DMS153 (cell line): ENCODE results near the gene NCAM1.
A peak's percentile ranks its signal among the peaks of the same experiment; 100 is the strongest.

Source experiments
- DNase-seq: peaks from one replicate; lab custom pipeline; 2025; lab: John Stamatoyannopoulos, UW

NCAM1 gene

DNA sequence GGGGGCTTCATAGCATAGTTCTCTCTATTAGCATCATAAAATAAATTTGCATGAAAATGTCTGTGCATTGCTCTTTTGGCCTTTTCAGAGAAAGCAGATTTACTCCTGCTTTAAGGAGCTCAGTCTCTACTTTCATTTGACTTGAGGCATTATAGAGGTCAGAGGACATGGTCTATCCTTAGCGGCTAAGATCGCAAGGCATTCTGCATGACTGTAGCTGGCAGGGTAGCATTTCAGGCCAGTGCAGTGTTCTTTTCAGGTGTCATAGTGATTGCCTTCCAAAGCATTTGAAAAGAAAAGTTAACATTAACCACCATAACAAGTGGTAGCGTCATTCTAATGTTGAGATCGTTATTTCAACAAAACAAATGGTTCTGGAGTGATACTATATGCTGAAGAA lies 126.5 kb downstream of the NCAM1 start:
- no peak for DNase-seq

DNA sequence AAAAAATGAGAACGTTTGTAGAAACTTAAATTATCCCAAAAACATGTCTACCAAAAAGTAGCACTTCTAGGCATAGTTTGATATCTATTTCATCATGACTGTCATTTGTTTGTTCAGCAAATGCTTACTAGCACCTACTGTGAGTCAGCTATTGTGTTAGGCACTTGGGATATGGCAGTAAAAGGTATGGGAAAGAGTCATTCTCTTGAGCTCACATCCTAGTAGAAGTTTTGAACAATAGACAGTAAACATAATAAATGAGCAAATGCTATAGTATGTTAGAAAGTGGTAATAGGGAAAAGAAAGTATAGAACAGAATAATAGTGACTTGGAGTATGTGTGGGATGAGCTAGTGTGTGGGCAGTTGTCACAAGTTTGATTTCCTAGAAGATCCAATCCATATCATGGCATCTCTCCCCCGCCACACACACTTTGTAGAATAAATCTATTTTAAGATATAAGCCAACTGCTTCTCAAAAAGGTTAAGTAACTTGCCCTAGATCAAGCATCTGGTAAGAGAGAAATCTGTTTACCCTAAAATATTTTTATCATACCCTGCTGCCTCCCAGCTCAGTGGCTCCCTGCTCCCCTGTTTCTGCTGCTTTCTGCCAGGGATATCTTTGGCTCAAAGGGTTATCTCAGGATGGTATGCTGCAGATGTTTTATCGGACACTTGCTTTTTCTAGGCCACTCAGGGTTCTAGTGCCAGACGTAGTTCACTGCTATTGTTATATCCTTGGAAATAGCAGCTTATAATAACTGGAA lies 129.7 kb downstream of the NCAM1 start:
- no peak for DNase-seq

- no peak for DNase-seq
Observed at GRCh38 chr11:113091481-113091780, 130.2 kb downstream of the NCAM1 start.

GRCh38 chr11:113096648-113097047 lies 135.4 kb downstream of the NCAM1 start:
- DNase-seq: no peak

DNA sequence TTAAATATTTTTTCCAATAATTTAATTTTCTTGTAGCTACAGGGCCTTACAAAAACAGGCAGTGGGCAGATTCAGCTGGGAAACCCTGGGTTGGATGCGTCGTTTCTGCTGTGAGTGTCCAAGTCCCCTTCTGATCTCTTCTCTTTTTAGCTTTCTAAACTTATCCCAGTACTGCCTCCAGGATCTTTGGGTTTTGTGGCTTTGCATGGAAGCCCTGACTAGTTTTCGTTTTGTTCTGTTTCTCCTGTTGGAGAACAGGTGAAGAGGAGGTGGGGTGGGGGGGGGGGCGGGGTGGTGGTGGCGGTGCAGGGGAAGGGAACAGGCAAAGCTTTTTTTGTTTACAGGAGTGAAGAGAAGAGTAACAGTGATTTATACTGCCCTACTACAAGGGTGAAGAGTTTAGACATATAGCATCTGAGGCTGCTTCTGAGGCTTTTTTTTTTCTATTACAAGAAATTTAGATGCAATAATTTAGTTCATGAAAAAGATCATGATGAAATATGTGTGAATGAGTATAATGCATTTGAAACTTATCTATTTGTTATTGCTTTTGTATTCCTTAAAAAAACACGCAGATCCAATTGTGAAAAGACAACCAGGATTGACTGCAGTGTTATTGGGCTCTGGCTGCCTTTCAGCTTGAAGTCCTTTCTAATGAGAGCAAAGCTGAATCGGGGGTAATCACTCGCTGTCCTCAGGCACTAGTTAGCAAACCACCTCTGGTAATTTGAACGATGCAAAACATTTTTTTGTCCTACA lies 142.9 kb downstream of the NCAM1 start:
- DNase-seq: no peak

DNA sequence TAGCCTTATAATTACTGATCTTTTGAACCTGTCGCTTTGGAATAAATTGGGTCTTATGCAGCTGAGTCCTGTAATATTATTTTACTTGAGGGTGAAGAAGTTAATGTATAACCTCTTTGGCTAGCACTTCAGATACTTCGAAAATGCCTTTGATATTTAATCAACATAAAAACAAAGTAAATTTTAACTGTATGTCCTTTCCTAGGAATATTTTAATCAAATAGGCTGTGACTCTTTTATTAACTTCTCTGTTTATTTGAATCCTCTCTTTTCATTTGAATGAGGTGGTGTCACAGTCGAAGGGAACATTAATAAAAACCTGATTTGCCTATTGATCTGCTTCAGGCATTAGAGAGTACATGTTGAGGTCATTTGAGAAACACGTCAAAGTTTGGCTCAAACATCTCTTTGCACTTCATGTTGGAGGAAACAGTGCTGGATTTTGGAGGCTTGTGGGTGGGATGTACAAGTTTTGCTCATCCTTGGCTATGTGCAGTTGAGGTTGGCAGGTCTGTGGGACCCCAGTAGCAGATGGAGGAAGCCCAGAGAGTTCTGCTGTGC lies 143.6 kb downstream of the NCAM1 start:
- DNase-seq: no peak

DNA sequence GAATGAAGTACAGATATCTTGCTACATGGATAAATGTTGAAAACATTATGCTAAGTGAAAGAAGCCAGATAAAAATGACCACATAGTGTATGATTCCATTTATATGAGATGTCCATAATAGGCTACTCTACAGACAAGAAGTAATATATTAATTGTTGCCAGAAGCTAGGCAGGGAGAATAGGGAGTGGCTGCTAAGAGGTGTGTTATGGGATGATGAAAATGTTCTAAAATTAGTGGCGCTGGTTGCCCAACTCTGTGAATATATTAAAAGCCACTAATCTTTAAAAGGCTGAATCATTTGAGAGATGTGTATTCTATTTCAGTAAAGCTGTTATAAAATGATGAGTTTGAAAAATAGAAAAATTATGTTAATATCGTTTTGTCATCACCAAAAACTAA lies 144.4 kb downstream of the NCAM1 start:
- no peak for DNase-seq

DNA sequence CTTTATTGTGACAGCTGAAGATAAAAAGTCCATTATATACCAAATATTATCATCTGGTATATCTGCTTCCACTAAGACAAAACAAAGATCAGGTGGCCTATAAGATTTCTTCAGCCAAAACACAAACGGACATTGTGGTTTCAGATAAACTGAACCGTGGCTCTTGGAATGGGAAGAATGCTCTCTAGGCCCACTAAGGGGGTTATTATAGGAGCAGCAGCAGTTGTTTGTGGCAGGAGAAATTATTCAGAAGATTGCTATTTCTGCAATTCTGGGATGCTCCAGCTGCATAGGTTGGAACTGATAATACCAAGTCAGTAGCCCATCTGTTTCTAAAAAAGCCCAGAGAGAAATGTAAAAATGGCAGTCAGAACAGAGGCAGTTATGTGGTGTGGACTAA lies 145.3 kb downstream of the NCAM1 start:
- DNase-seq: no peak

DNA sequence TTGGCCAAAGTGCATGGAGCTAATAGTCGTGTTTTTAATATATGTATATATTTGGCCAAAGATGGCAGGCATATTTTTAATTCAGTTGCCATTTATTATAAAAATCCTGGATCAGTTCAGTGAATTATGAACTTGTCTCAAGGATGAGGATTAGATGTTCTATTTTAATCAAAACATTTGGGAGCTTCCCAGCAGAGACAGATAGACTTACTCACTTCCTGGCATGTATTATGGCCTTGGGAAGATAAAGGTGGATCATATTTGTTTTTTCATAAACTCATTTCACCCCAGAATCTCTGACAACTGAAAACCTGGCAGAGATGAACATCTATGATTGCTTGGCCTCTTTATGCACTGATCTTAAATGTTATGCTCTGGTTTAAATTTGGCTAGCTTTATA lies 148.8 kb downstream of the NCAM1 start:
- DNase-seq: no peak

DNA sequence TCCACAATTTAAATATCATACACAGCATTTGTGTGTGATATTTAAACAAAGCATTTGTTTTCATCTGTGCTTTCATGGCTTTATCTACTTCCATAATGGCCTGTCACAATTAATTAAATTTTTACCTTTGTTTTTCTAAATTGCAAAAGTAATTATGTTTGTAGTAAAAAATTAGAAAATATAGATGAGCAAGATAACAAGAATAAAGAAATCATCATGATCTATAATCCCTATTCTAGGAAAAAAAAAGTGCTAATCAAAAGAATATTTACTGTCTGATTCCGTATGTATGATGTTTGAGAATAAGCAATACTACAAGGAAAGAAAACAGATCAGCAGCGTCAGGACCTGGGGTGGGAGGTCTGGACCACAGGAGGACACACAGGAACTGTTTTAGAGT lies 149.9 kb downstream of the NCAM1 start:
- no peak for DNase-seq

DNA sequence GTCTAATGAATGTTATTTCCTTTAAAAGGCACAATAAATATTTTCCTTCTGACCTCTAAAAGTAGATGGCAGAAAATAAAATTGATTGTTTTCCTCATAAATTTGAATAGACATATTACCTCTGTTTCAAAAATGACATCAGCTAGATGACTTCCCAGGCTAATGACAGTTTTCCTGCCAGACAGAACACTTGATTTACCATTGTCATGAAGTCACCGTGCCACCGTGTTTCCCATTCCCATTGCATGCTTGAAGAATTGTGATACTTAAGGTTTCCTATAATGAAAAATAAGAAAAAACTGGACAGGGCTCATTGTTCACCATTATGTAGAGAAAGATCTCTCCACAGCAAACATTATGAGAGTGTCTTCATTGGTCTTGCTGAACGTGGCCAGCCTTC lies 151.1 kb downstream of the NCAM1 start:
- no peak for DNase-seq

GRCh38 chr11:113113801-113114704 lies 152.8 kb downstream of the NCAM1 start:
- DNase-seq: peak; percentile 60

DNA sequence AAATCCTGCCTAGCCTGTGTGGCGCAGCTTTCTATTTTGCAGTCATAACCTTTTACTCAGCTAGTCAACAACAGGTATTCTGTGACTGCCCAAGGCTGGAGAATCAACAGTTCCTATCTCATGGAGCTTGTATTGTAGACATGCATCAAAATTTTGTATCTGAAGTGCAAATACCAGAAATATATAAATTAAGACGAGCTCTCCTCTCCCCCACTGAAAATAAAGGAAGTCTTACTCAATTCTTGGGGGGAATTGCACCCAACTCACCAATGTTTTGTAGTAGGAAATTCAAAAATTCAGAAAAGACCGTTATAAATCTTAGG lies 153.4 kb downstream of the NCAM1 start:
- DNase-seq: no peak

- no peak for DNase-seq
Observed at GRCh38 chr11:113118104-113118503, 156.9 kb downstream of the NCAM1 start.

GRCh38 chr11:113119074-113119473 lies 157.9 kb downstream of the NCAM1 start:
- DNase-seq: no peak

DNA sequence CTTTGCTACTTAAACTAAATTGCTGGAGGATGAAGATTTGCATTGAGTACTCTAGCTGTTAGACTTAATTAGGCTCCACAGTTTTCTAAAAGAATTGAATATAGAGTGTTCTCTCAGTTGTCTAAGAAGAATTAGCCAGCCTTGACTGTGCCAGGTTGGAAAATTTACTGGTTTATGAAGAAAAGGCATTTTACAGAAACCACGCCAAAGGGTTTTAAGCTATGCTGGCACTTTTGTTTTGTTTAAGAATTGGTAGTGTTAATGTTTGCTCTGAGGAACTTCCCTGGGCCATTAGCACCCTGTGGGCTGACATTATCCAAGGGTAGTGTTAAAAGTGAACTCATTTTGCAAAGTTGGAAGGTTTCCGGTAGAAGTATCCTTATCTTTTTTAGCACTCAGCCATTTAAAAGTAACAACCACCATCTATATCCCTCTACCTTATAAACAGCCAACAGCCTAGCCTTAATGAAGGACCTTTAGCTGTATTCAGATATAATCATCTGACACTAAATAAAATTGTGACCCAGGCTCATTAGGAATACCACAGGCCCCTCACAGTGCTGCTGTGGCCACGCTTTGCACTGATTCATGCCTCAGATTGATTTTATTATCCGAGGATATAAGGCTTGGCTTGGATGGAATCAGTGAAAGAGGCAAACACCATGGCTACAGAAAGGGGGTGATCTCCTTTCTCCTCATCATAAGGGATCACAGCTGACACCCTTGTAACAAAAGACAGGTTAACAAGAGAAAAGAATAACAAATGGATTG lies 158.9 kb downstream of the NCAM1 start:
- DNase-seq: no peak

DNA sequence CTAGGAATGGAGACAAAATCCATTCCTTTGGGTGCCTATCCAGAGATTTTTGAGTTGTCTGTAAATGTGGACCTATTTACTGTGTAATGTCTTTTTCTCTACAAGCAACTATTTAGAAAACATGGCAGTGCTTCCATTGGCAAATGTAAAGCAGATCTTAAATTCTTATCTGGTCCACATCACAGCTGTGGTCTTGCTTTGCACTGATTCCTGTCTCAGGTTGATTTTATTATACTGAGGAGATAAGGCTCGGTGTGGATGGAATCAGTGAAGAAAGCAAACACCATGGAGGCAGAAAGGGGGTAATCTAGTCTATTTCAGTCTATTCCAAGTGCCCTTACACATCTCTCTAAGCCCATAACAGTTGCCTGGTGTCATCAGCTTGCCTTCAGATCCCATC lies 160.5 kb downstream of the NCAM1 start:
- no peak for DNase-seq

DNA sequence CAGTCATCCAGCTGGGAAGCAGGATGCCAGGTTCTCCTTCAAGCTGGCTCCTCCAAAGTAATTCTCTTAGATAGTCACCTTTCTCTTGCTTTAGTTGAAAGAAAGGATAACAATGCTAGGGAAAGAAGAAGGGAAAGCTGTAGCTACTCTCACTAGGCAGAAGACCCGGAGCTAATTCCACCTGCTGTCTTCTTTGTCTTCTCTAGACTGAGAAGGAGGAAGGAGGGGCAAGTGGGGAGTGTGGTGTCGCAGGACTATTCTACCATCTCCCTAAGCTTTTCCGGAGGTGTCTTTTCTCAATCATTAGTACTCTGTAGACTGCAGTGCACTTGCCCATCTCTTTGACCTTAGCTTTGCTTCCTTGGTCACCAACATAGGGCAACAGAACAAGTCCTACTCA lies 162.8 kb downstream of the NCAM1 start:
- DNase-seq: no peak

DNA sequence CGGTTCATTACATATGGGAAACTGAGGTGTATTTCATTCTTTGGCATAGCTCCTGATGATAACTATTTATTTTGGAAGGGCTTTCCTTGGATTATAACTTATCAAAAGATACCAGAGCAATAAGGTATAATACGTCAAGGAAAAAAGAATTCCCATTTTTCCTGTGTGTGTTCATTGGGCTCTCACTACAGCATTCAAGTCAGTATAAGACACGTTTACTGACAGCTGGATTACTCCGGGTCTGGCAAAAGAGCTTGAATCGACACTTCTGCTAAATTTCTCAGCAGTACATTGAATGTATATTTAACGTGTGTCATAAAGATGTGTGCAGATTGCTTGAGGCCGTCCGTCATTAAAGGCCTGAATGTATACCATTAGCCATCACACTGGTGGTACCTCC lies 163.4 kb downstream of the NCAM1 start:
- no peak for DNase-seq

DNA sequence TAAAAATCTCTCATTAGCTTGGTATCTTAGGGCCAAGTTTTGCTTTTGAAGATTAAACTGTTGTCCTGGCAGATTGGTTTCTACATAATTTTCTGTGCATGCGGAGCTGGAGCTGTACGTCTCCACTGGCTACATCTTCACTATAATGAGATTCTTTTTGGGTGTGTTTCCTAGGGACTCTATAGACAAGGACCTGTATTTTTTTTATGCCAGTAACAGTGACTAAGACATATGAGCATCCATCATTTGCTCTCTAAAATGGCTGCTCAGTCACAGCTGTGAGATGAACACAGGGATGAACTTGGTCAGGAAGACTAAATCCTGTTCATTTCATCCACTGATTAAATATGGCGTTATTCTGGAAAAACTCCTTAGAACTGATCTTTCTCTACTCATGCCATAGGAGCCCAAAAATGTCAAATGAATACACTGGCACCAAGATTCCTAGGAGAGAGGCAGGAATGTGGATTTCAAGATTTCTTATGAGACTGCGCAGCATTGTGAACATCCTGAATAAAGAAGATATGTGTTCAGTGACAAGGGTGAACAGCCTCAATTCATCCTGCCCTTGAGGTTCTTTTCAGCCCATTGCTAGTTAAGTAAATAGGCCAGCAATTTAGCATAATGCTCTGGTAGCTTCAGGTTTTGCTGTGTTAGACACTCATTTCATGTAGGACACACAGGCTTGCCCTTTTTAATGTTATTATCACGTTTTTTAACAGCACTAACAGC lies 168.2 kb downstream of the NCAM1 start:
- DNase-seq: no peak
